H1 (cell line): ENCODE results near the gene LRRC18. TPM values are rescaled to one million over a fixed set of nuclear protein-coding genes. Genes with fewer than 3 reads are reported as not detected.

Source experiments
- CTCF ChIA-PET: fragments of 300-600 bp; sonication (Branson Sonifier 250); formaldehyde crosslinking; loops from one replicate; lab custom pipeline; 2021; ENCODE audit not compliant: partially characterized antibody; lab: Charles Lee
- POLR2A ChIA-PET: fragments of 300-600 bp; sonication (Branson Sonifier 250); formaldehyde crosslinking; loops from one replicate; lab custom pipeline; 2021; ENCODE audit warnings: inconsistent platforms; ENCODE audit not compliant: partially characterized antibody; lab: Charles Lee
- DNase-seq, 2 experiments: peaks; one replicate each; pipeline versions ENCODE4 v3.0.0 to v3.0.0-alpha.2; 2010 to 2022; ENCODE audit warnings: low spot score in 2 of 2, low read depth in 1 of 2, mixed read lengths in 1 of 2
- FAIRE-seq: peaks from 2 replicates; lab custom pipeline; 2011; peaks lifted over from hg19 to GRCh38; lab: Jason Lieb, UNC
- H2AFZ ChIP-seq: 2 replicates; pipeline ENCODE4 v1.8.1; 2012; ENCODE audit warnings: low read length, inconsistent platforms
- H2AK5ac ChIP-seq: 2 replicates; pipeline ENCODE4 v1.6.1; 2013; ENCODE audit warnings: low read depth, low read length
- H2BK120ac ChIP-seq: replicated peaks from 2 replicates; pipeline ENCODE3; 2013; ENCODE audit warnings: low read depth, low read length, inconsistent platforms
- H2BK12ac ChIP-seq: 2 replicates; pipeline ENCODE4 v1.6.1; 2013; ENCODE audit warnings: low read depth, low read length
- H2BK15ac ChIP-seq: 2 replicates; pipeline ENCODE4 v1.6.1; 2013; ENCODE audit warnings: low read length
- H2BK20ac ChIP-seq: 2 replicates; pipeline ENCODE4 v1.6.1; 2013; ENCODE audit warnings: low read length
- H2BK5ac ChIP-seq: 2 replicates; pipeline ENCODE4 v1.6.1; 2013; ENCODE audit warnings: low read depth, low read length
- H3K14ac ChIP-seq: 2 replicates; pipeline ENCODE4 v1.6.1; 2013; ENCODE audit warnings: inconsistent platforms; ENCODE audit not compliant: insufficient read length
- H3K18ac ChIP-seq: 2 replicates; pipeline ENCODE4 v1.6.1; 2013; ENCODE audit warnings: low read length; ENCODE audit errors: extremely low read depth
- H3K23ac ChIP-seq: 2 replicates; pipeline ENCODE4 v1.6.1; 2013; ENCODE audit warnings: inconsistent platforms; ENCODE audit not compliant: insufficient read length
- H3K23me2 ChIP-seq: 2 replicates; pipeline ENCODE4 v1.6.1; 2013; ENCODE audit warnings: low read depth, low read length
- H3K27ac ChIP-seq: 2 replicates; pipeline ENCODE4 v1.6.1; 2011; ENCODE audit warnings: low read depth, low read length, inconsistent platforms
- H3K27me3 ChIP-seq, 4 experiments: replicated peaks in 1 of 4; 1 replicate in 1 of 4; 2 replicates in 3 of 4; pipeline versions ENCODE4 v1.6.1 to v1.8.1; 2011 to 2013; ENCODE audit warnings: low read length in 3 of 4, mild to moderate bottlenecking in 3 of 4, inconsistent platforms in 2 of 4, mixed read lengths in 2 of 4, moderate library complexity in 1 of 4; ENCODE audit not compliant: control insufficient read depth in 3 of 4, insufficient read depth in 3 of 4; ENCODE audit errors: extremely low read depth in 1 of 4
- H3K36me3 ChIP-seq, 4 experiments: 2 replicates each; pipeline versions ENCODE4 v1.6.1 to v1.8.1; 2011 to 2013; ENCODE audit warnings: mild to moderate bottlenecking in 4 of 4, low read length in 3 of 4, moderate library complexity in 2 of 4, control low read depth in 1 of 4, inconsistent platforms in 1 of 4; ENCODE audit not compliant: insufficient read depth in 4 of 4, control insufficient read depth in 2 of 4
- H3K4ac ChIP-seq: replicated peaks from 2 replicates; pipeline ENCODE3; 2013; ENCODE audit warnings: low read length, low read depth, mixed read lengths, inconsistent platforms; ENCODE audit not compliant: insufficient read length
- H3K4me1 ChIP-seq, 4 experiments: replicated peaks in 1 of 4; 1 replicate in 1 of 4; 2 replicates in 3 of 4; pipeline versions ENCODE4 v1.6.1 to v1.8.1; 2011 to 2013; ENCODE audit warnings: low read length in 3 of 4, inconsistent platforms in 2 of 4, mixed read lengths in 1 of 4; ENCODE audit not compliant: insufficient read depth in 4 of 4, control insufficient read depth in 3 of 4
- H3K4me2 ChIP-seq, 2 experiments: 2 replicates each; pipeline versions ENCODE4 v1.6.1 to v1.8.1; 2011 to 2013; ENCODE audit warnings: low read depth in 2 of 2, low read length in 2 of 2, control low read depth in 1 of 2, inconsistent platforms in 1 of 2, mild to moderate bottlenecking in 1 of 2; ENCODE audit not compliant: insufficient read depth in 1 of 2
- H3K4me3 ChIP-seq, 4 experiments: fragments of 200-600, 300-600 bp in 1 of 4; sonication (generic), shearing (Covaris generic), sonication (Bioruptor Twin) in 1 of 4; 2 replicates each; pipeline versions ENCODE4 v1.5.1 to v1.8.1; 2011 to 2016; ENCODE audit warnings: low read length in 4 of 4, low read depth in 3 of 4, control low read depth in 2 of 4, inconsistent platforms in 2 of 4, mild to moderate bottlenecking in 2 of 4, mixed read lengths in 1 of 4, moderate library complexity in 1 of 4; ENCODE audit not compliant: insufficient read depth in 2 of 4; ENCODE audit errors: extremely low read depth in 1 of 4
- H3K56ac ChIP-seq: replicated peaks from 2 replicates; pipeline ENCODE3; 2013; ENCODE audit warnings: low read depth, mild to moderate bottlenecking, mixed read lengths, low read length, inconsistent platforms; ENCODE audit not compliant: insufficient read length
- H3K79me1 ChIP-seq: 2 replicates; pipeline ENCODE4 v1.6.1; 2013; ENCODE audit warnings: low read depth, low read length, control low read depth
- H3K79me2 ChIP-seq, 2 experiments: 2 replicates each; pipeline versions ENCODE4 v1.6.1 to v1.8.1; 2012 to 2013; ENCODE audit warnings: low read length in 2 of 2, mild to moderate bottlenecking in 2 of 2, inconsistent platforms in 1 of 2; ENCODE audit not compliant: insufficient read depth in 2 of 2, control insufficient read depth in 1 of 2
- H3K9ac ChIP-seq, 4 experiments: replicated peaks in 1 of 4; 1 replicate in 1 of 4; 2 replicates in 3 of 4; pipeline versions ENCODE4 v1.6.1 to v1.8.1; 2011 to 2013; ENCODE audit warnings: low read depth in 3 of 4, low read length in 3 of 4, control low read depth in 2 of 4, mild to moderate bottlenecking in 2 of 4, moderate library complexity in 2 of 4, inconsistent platforms in 1 of 4; ENCODE audit errors: extremely low read depth in 1 of 4
- H3K9me3 ChIP-seq, 2 experiments: 2 replicates each; pipeline versions ENCODE4 v1.6.1 to v1.8.1; 2012 to 2013; ENCODE audit warnings: mild to moderate bottlenecking in 2 of 2, moderate library complexity in 2 of 2, control low read depth in 1 of 2, inconsistent platforms in 1 of 2, low read depth in 1 of 2, low read length in 1 of 2, mixed read lengths in 1 of 2; ENCODE audit not compliant: insufficient read depth in 2 of 2
- H4K20me1 ChIP-seq, 2 experiments: replicated peaks in 1 of 2; 2 replicates each; pipeline versions ENCODE3 to v1.8.1; 2011 to 2013; ENCODE audit warnings: inconsistent platforms in 2 of 2, low read length in 2 of 2, mild to moderate bottlenecking in 1 of 2; ENCODE audit not compliant: insufficient read depth in 2 of 2, control insufficient read depth in 1 of 2
- H4K5ac ChIP-seq: 2 replicates; pipeline ENCODE4 v1.6.1; 2013; ENCODE audit warnings: low read length, low read depth, mixed read lengths, inconsistent platforms; ENCODE audit not compliant: insufficient read length
- H4K8ac ChIP-seq: 2 replicates; pipeline ENCODE4 v1.8.0; 2013; ENCODE audit warnings: mild to moderate bottlenecking, moderate library complexity, low read length, inconsistent platforms; ENCODE audit not compliant: insufficient read depth; ENCODE audit errors: extremely low read depth
- H4K91ac ChIP-seq: replicated peaks from 2 replicates; pipeline ENCODE3; 2013; ENCODE audit warnings: low read length, mixed read lengths, inconsistent platforms; ENCODE audit not compliant: insufficient read length
- ASH2L ChIP-seq: fragments of 200-600, 300-600 bp; sonication (generic); IDR thresholded peaks from one replicate; pipeline ENCODE4 v1.7.1; 2017; ENCODE audit warnings: low read length
- ATF3 ChIP-seq: IDR thresholded peaks from 2 replicates; pipeline ENCODE4 v1.6.1; 2011; ENCODE audit warnings: low read depth, mild to moderate bottlenecking, low read length; ENCODE audit not compliant: insufficient read depth
- CREB1 ChIP-seq: IDR thresholded peaks from 2 replicates; pipeline ENCODE4 v1.6.1; 2012; ENCODE audit warnings: inconsistent platforms
- EP300 ChIP-seq, 2 experiments: IDR thresholded peaks; 1 replicate in 1 of 2; 2 replicates in 1 of 2; pipeline ENCODE4 v1.6.1; 2011 to 2012; ENCODE audit warnings: low read depth in 2 of 2, low read length in 2 of 2, mild to moderate bottlenecking in 2 of 2, borderline replicate concordance in 1 of 2, inconsistent platforms in 1 of 2, moderate library complexity in 1 of 2
- GTF2F1 ChIP-seq: IDR thresholded peaks from 2 replicates; pipeline ENCODE4 v1.6.1; 2012; ENCODE audit warnings: low read depth, low read length, improper control_type of control experiment, borderline replicate concordance
- RAD21 ChIP-seq, 2 experiments: IDR thresholded peaks in 1 of 2; conservative IDR thresholded peaks in 1 of 2; 2 replicates each; pipeline ENCODE4 v1.6.1; 2011; ENCODE audit warnings: low read depth in 2 of 2, low read length in 2 of 2, improper control_type of control experiment in 1 of 2, inconsistent platforms in 1 of 2, mild to moderate bottlenecking in 1 of 2, moderate library complexity in 1 of 2
- RFX5 ChIP-seq: IDR thresholded peaks from 2 replicates; pipeline ENCODE4 v1.6.1; 2011; ENCODE audit warnings: low read depth, low read length, improper control_type of control experiment, borderline replicate concordance
- SUZ12 ChIP-seq: fragments of 200-600 bp; sonication (generic); IDR thresholded peaks from 2 replicates; pipeline ENCODE4 v1.6.1; 2012; ENCODE audit warnings: mild to moderate bottlenecking, inconsistent platforms, low read length, moderate library complexity, mixed read lengths
- TAF1 ChIP-seq: IDR thresholded peaks from 2 replicates; pipeline ENCODE4 v1.6.1; 2011; ENCODE audit warnings: mild to moderate bottlenecking, low read depth, low read length
- TCF12 ChIP-seq: IDR thresholded peaks from 2 replicates; pipeline ENCODE4 v1.6.1; 2011; ENCODE audit warnings: low read depth, mild to moderate bottlenecking, low read length
- YY1 ChIP-seq: IDR thresholded peaks from 2 replicates; pipeline ENCODE4 v1.6.1; 2011; ENCODE audit warnings: low read depth, mild to moderate bottlenecking, low read length
- WGBS, 2 experiments: shearing (Covaris generic) in 1 of 2; methylation state at CpG; one replicate each; pipeline versions ENCODE4 v1.1.6 to v1.1.7; 2013 to 2015; ENCODE audit warnings: low lambda C conversion rate in 2 of 2, mixed read lengths in 2 of 2, inconsistent platforms in 1 of 2, low coverage in 1 of 2, missing lambda C conversion rate in 1 of 2; ENCODE audit not compliant: insufficient replicate concordance in 2 of 2, insufficient coverage in 1 of 2, insufficient read length in 1 of 2; ENCODE audit errors: extremely low coverage in 1 of 2, missing lambda C conversion rate in 1 of 2; 5-methylcytosine and 5-hydroxymethylcytosine counted together
- polyA plus RNA-seq, 7 experiments: library from polyadenylated mRNA; depleted of rRNA in 3 of 7; stranded (reverse) in 5 of 7; unstranded in 2 of 7; fragments of >200 nt in 5 of 7; fragments of 200-250 nt in 2 of 7; gene quantifications; 1 replicate in 5 of 7; 2 replicates in 1 of 7; 4 replicates in 1 of 7; pipeline versions ENCODE4 v1.2.1 to v1.2.3, GENCODE V29; 2011 to 2013; ENCODE audit warnings: missing spikeins in 2 of 7, mixed read lengths in 2 of 7
- total RNA-seq: library from RNA; stranded (reverse); fragmentation: NEBNext Ultra II Directional; extraction: Animal tissue kit (Norgen Biotek cat#: 25700); gene quantifications from 2 replicates; pipeline ENCODE4 v1.2.1, GENCODE V29; 2021

The LRRC18 gene
- total and polyA plus RNA-seq, 2 of the 8 experiments (the other 6 are each of a cell fraction or from before 2014, with no cell fraction given) = not detected

DNA sequence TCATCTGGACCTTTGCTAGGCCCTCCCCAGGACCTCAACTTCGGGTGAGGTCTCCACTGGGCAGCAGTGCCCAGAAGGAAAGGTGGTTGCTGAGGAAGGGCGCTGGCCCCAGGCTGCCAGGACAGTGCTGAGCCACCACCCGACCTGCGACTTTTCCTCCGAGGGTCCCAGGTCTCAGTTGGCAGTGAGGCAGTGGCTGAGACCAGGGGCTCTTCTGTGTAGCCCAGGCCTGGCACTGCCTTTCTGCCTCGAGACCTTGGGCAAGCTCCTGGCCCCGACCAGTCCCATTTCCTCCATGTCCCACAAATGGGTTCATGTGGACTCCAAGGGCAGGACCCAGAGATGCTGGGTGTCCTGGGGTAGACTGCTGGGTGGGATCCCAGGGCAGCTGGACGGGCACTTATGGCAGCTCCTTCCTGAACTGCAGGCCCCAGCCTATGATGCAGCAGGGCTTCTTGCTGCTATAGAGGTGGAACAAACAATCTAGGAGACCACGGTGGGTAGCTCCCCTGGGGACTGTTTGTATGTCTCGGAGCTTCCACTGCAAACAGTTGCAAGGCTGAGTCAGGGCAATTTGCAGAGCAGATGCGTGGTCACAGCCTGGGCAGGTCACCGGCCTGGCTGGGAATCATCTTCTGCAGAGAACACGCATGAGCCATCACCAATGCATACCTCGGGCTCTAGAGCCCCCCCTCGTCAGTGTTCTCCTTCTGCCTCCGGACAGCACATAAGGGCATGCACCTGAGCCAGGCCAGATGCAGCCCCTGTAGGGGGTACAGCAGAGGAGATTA is 17.9 kb upstream of the LRRC18 start:
- no peak for FAIRE-seq
- CTCF ChIA-PET = no interaction called here
- TF ChIP-seq GTF2F1 (no peak), EP300 (IDR thresholded peaks at IDR 0.05; ENCODE audit: borderline replicate concordance in 1 of 2, low read depth in 2 of 2, low read length in 2 of 2) (no peak), YY1 (no peak), CREB1 (no peak), RFX5 (no peak), RAD21 (IDR thresholded peaks at IDR 0.05 in 1 of 2, conservative IDR thresholded peaks at IDR 0.05 in 1 of 2; ENCODE audit: low read depth in 2 of 2, low read length in 2 of 2) (no peak), TAF1 (no peak), SUZ12 (no peak), ASH2L (no peak), ATF3 (no peak), TCF12 (no peak)

More for the DNA sequence above, 17.9 kb upstream of the LRRC18 start:
- no peak overlapping the region for H3K18ac ChIP-seq
- no peaks in the 10 kb centered on the region; a peak in 1 of 4 replicates for H3K9me3 ChIP-seq
- H3K4ac ChIP-seq = no peak overlapping the region
- H3K36me3 ChIP-seq = no peaks in the 10 kb centered on the region
- H3K9ac ChIP-seq = no peak overlapping the region
- H3K23ac ChIP-seq = no peak overlapping the region
- no peak overlapping the region for H2AFZ ChIP-seq
- no peak overlapping the region for H4K91ac ChIP-seq
- no peak overlapping the region for H2BK15ac ChIP-seq
- no peak overlapping the region for H2BK5ac ChIP-seq
- H4K20me1 ChIP-seq = no peaks in the 10 kb centered on the region
- H3K23me2 ChIP-seq = no peaks in the 10 kb centered on the region
- H3K27me3 ChIP-seq = no peaks in the 10 kb centered on the region
- no peak overlapping the region for H4K5ac ChIP-seq
- no peak overlapping the region for H4K8ac ChIP-seq
- H3K56ac ChIP-seq = no peak overlapping the region
- H3K79me2 ChIP-seq = no peaks in the 10 kb centered on the region
- H3K4me3 ChIP-seq = no peak overlapping the region
- 94% methylated on average over 16 of the region's 16 CpGs; no CpG with 5 or more reads in 1 of the 2 experiments for WGBS, 2 experiments
- no peak overlapping the region for H3K4me2 ChIP-seq
- no peak overlapping the region for H2BK12ac ChIP-seq
- no peaks in the 10 kb centered on the region for H3K79me1 ChIP-seq
- H3K27ac ChIP-seq = no peak overlapping the region
- no peak overlapping the region for H2BK20ac ChIP-seq
- H2AK5ac ChIP-seq = no peak overlapping the region
- H3K4me1 ChIP-seq = no peaks in the 10 kb centered on the region
- POLR2A ChIA-PET = no interaction called here
- no peak for DNase-seq
- no peak overlapping the region for H3K14ac ChIP-seq
- H2BK120ac ChIP-seq = no peak overlapping the region
